LNCaP clone FGC (cell line): ENCODE results near the gene HTR4.

Source experiments
- DNase-seq: peaks from one replicate; pipeline ENCODE4 v3.0.0-alpha.2; 2011; ENCODE audit warnings: low read depth
- H3K4me3 ChIP-seq: 2 replicates; pipeline ENCODE4 v1.5.1; 2011; ENCODE audit warnings: mild to moderate bottlenecking, low read depth, low read length, control low read depth
- CTCF ChIP-seq: IDR thresholded peaks from 2 replicates; pipeline ENCODE4 v1.5.1; 2012; ENCODE audit warnings: mild to moderate bottlenecking; ENCODE audit not compliant: control insufficient read depth, insufficient read depth; ENCODE audit errors: extremely low read depth

Gene HTR4, protein sequence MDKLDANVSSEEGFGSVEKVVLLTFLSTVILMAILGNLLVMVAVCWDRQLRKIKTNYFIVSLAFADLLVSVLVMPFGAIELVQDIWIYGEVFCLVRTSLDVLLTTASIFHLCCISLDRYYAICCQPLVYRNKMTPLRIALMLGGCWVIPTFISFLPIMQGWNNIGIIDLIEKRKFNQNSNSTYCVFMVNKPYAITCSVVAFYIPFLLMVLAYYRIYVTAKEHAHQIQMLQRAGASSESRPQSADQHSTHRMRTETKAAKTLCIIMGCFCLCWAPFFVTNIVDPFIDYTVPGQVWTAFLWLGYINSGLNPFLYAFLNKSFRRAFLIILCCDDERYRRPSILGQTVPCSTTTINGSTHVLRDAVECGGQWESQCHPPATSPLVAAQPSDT

GRCh38 chr5:148653836-148654781, at the start of gene HTR4:
Gene HTR4 (minus strand): TSS chr5:148654527. CDS start chr5:148637014, 17,513 bp downstream.
- TF ChIP-seq CTCF: no peak
- H3K4me3 ChIP-seq: no peak within 1 kb of the TSS
- no peak for DNase-seq

DNA sequence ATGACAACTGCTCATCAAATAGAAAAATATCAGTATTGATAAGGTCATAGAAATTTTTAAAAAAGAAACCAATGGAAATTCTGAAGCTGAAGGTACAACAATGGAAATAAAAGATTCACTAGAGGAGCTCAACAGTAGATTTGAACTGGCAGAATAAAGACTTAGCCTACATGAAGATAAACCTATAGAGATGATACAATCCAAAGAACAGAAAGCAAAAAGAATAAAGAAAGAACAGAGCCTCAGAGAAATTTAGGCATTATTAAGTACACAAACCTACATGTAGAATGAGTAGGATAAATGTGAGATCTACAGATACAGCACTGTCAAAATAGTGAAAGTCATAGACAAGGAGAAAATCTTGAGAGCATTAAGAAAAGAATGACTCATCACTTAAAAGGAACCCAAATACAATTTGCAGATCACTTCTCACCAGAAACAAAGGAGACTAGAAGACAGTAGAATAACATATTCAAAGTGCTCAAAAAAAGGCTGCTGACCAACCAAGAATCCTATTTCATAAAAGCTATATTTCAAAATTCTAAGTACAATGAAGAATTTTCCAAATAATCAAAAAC, 47.8 kb upstream of the HTR4 start:
- no peak for TF ChIP-seq CTCF
- no peak for DNase-seq
- H3K4me3 ChIP-seq: no peak overlapping the region

DNA sequence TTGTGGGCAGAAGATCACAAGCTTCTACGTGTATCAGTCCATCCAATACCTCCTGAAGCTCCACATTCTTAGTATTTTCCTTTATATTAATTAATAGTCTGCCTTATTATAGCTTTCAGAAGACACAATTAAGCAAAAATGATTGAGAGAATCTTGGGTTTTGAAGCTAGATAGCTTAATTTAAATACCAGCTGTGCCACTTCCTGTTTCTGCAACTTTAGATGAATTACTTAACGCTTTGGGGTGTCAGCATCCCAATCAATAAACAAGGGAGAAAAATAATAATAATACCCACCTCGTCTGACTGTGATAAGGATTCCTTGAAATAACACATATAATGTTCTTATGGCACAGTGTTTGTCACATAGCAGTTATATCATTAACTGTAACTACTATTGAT, 44.7 kb upstream of the HTR4 start:
- no peak for DNase-seq
- TF ChIP-seq CTCF: no peak
- H3K4me3 ChIP-seq: no peak overlapping the region

- TF ChIP-seq CTCF: no peak
- H3K4me3 ChIP-seq: no peak overlapping the region
- no peak for DNase-seq
These were observed 43.5 kb upstream of the HTR4 start for GRCh38 chr5:148697809-148698196.

DNA sequence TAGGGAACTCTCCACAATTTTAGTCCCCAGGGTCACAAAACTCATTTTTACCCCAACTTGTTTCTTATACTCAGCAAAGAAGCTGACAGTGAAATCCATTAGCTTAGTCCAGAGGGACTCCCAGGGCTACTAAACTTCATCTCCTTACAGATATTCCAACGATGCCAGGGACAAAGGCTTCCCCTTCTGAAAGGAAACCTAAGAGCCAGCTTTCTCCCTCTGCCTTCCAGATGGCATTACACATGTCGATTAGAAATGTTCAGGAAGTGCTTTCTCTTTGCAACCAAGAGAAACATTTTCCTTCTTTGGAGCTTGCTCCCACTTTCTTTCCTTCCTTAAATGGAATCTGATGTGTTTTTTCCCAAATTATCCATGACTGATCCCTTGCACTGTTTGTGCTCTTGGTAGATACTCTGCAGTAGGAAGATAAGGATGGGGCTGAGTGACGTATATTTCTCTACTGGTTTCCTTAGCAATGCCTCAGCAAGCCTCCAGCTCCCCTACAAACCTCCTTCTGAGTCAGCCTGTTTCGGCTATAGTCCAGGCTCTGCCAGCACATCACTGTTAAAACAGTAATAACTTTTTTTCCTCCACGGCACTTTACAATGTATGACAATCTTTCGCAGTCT, 43.0 kb upstream of the HTR4 start:
- TF ChIP-seq CTCF: no peak
- DNase-seq: no peak
- H3K4me3 ChIP-seq: no peak overlapping the region

DNA sequence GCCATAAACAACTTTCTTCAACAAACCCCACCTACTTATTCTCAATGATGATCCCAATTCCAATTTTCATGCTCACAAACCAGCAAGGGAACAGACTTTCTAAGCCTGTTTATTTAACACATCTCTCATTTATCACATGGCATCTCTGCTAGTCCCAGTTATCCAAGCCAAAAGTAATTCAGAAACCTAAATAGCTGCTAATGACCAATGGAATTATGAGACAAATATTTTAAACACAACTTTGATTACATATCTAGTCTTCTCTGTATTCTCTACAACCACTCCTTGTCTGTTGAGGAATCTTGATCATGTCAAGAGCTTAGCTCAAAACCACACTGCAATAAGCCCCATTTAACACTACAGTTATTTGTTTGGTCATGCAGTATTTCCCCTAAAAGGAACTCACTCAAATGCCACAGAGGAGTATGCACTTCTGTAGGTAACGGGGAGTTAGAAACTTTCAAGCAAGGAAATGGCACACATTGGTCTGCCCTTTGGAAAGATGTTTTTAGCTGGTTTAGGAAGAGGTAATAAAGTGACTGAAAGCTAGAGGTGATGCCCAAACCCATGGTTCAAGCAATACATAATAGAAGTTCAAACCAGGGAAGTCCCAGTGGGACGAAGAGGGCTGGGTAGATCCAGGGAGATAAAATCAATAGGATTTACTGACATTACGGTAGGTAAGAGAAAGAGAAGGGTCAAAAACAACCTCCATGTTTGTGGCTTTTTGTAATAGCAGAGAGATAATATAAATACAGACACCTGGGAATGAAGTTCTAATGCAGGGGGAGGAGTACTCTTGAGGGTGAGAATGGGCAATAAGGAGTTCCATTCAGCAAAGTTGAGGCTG, 42.1 kb upstream of the HTR4 start:
- H3K4me3 ChIP-seq: no peak overlapping the region
- no peak for DNase-seq
- TF ChIP-seq CTCF: no peak
